IMR-90 (cell line): ENCODE measurements around the gene ARHGEF17.

Experiments
- CEBPB ChIP-seq: IDR thresholded peaks from 2 replicates; pipeline ENCODE4 v1.6.1; 2012; ENCODE audit warnings: low read depth, low read length, improper control_type of control experiment
- FOS ChIP-seq: fragments of 150-350 bp; IDR thresholded peaks from 2 replicates; pipeline ENCODE4 v1.6.1; 2016; ENCODE audit warnings: low read depth, low read length
- POLR2A ChIP-seq: IDR thresholded peaks from 2 replicates; pipeline ENCODE4 v1.6.1; 2012; ENCODE audit warnings: mild to moderate bottlenecking, low read depth, low read length
- RAD21 ChIP-seq: IDR thresholded peaks from 2 replicates; pipeline ENCODE4 v1.6.1; 2012; ENCODE audit warnings: low read length, improper control_type of control experiment
- RFX5 ChIP-seq: IDR thresholded peaks from 2 replicates; pipeline ENCODE4 v1.8.0; 2012; ENCODE audit warnings: low read depth, mild to moderate bottlenecking, low read length, moderate library complexity
- SMC3 ChIP-seq: fragments of 150-350 bp; IDR thresholded peaks from 2 replicates; pipeline ENCODE4 v1.6.1; 2016; ENCODE audit warnings: low read depth, mild to moderate bottlenecking, antibody characterized with exemption, low read length, moderate library complexity
- TF ChIP-seq, protein P1 (sequence below): conservative IDR thresholded peaks from 2 replicates; pipeline ENCODE4 v1.5.1; 2012; ENCODE audit warnings: mild to moderate bottlenecking, low read depth, low read length, improper control_type of control experiment

DNA sequence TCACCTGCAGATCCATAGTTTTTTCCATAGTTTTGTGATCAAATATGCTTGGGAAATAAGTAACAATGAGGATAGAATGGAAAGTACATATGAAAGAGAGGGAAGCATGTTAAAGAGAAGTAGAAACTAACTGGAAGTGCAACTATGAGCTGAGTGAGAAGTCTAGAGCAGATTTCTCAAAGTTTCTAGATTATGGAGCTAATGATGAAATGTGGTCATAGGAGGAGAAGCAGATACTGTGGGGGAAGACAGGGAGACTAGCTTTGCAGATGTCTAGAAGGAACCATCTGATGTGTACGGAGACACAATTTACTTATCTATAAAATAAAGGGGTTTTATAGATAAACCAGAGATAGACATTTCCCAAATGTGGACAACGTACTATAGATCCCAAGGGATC lies 105.2 kb downstream of the ARHGEF17 start:
- TF ChIP-seq, protein P1, sequence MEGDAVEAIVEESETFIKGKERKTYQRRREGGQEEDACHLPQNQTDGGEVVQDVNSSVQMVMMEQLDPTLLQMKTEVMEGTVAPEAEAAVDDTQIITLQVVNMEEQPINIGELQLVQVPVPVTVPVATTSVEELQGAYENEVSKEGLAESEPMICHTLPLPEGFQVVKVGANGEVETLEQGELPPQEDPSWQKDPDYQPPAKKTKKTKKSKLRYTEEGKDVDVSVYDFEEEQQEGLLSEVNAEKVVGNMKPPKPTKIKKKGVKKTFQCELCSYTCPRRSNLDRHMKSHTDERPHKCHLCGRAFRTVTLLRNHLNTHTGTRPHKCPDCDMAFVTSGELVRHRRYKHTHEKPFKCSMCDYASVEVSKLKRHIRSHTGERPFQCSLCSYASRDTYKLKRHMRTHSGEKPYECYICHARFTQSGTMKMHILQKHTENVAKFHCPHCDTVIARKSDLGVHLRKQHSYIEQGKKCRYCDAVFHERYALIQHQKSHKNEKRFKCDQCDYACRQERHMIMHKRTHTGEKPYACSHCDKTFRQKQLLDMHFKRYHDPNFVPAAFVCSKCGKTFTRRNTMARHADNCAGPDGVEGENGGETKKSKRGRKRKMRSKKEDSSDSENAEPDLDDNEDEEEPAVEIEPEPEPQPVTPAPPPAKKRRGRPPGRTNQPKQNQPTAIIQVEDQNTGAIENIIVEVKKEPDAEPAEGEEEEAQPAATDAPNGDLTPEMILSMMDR, result no peak
- no peak for TF ChIP-seq POLR2A
- TF ChIP-seq RAD21, result no peak
- TF ChIP-seq RFX5, result no peak
- no peak for TF ChIP-seq CEBPB
- TF ChIP-seq SMC3, result no peak
- no peak for TF ChIP-seq FOS
